Stimulated activated CD4-positive, alpha-beta T cell treated with anti-CD3 and anti-CD28 coated beads, TNF-alpha, amount 100 ng/mL, for 4 hours (primary cell): Measurements from ENCODE around the gene BTN3A1.
"Not testable (repeated sequence)": the region's sequence is repeated elsewhere in the genome, so short reads cannot be mapped to it uniquely, and the experiment has no call there.

ENCODE experiments used
- DNase-seq, 3 experiments: peaks; one replicate each; pipeline ENCODE4 v3.0.0-alpha.2; 2020; ENCODE audit warnings: low read depth in 3 of 3

The BTN3A1 gene

DNA sequence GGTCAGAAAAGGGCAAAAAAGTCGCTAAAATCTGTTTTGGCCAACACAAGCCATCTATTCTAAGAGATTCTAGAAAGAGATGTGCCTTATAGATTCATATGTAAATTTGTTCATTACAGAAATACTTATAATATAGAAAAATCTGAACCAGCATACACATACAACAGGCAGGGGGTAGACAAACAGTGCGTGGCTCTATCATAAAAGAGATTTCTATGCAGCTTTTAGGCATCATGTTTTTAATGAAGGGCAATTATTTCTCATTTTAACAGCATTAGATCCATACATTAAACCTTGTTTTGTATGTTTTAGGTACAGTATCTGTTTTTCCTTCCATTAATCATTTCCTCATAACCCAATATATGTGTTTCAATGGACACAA lies 38.9 kb downstream of the BTN3A1 start:
- no peak for DNase-seq

DNA sequence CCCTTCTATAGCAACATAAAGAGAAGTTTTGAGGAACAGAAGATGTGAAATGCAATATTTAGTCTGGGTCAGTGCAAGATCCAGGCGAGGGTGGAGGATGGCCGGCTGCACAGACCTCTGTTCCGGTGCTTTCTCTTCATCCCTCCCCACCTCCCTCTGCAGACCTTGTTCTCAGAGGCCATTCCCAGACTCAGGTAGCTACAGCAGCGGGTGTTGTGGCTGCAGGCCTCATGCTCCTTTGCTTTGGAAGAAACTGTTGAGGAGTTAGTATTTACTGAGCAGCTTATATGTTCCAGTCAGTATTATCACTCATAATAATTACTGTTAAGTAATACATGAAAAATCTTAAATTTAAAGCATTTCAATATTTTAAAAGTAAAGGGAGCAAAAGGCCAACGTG lies 39.9 kb downstream of the BTN3A1 start:
- DNase-seq = no peak

DNA sequence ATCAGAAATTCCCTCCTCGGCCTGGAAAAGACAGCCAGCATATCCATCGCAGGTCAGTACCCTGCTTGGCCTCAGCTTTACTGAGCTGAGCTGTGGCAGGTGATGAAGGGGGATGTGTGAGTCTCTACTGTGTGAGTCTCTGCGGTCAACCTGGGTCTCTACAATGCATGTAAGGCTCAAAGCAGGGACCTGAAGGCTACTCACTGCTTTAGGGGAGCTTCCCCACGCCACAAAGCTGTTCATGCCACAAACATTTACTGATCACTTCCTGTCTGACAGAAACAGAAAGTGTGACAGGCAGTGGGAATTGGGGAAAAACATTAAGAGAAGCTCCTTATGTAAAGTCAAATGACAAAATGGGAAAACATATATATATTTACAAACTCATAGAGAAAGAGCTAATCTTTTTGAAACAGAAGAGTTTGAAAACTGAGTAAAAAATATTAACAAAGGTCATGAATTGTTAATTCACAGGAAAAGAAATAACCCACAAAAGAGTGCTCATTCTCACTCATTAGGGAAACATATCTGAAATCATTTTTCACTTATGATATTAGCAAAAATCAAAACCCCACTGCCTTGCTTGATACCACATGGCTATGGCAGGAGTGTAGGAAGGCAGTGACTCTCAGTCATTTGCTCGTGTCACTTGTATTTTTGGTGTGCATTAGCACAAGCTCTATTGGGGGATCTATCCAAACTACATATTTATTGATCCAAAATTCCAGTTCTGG lies 44.0 kb downstream of the BTN3A1 start:
- no peak for DNase-seq

DNA sequence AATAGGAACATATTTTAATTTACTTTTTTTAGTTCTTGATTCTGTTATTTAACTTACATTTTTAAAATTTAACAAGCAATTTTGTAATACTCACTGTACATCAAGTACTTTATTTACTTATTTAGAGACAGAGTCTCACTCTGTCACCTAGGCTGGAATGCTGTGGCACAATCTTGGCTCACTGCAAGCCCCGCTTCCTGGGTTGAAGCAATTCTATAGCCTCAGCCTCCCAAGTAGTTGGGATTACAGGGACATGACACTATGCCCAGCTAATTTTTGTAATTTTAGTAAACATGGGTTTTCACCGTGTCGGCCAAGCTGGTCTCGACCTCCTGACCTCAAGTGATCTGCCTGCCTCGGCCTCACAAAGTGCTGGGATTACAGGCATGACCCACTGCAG lies 45.2 kb downstream of the BTN3A1 start:
- DNase-seq = no peak

DNA sequence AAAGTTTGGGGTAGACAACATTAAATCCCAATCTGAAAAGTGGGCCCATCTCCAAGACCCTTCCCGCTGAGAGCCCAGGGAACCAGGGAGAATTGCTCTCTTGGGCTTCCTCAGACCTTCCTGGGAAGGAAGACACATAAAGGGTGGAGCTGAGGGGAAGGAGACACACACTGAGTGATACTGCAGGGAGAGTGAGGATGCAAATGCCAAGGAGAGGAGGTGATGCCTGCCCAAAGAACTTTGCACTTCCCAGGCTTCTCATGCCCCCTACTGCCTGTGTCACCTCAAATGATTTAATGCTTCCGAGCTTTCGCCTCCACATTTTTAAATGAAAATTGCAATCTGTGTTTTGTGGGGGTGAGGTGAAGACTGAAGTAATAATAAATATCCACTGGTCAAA lies 48.2 kb downstream of the BTN3A1 start:
- DNase-seq = no peak

DNA sequence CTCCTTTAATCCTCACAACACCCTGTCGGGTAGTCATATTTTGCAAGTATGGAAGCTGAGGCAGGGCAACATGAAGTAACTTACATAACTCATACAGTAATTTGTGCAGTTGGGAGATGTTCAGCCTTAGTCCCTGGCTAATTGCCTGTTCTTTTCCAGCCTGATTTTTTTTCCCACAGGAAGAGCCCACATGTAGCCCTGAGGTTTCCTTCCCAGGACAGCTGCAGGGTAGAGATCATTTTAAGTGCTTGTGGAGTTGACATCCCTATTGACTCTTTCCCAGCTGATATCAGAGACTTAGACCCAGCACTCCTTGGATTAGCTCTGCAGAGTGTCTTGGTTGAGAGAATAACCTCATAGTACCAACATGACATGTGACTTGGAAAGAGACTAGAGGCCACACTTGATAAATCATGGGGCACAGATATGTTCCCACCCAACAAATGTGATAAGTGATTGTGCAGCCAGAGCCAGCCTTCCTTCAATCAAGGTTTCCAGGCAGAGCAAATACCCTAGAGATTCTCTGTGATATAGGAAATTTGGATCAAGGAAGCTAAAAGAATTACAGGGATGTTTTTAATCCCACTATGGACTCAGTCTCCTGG lies 50.7 kb downstream of the BTN3A1 start:
- no peak for DNase-seq

DNA sequence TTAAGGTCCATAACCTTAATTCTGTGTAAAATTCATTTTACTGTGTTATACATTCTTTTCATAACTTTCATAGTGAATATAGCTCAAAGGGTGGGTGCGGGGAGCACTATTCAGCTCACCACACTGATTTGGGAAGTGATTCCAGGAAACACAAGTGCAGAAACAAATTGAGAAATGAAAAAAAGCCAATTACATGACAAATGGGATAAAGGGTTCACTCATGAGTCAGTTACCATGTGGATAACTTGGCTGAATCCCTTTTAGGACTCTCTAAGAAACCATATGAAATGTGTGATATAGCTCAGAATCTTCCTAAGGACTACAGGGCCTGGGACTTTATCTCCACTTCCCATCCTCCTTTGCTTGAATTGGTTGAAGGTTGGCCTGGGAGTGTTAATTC lies 52.6 kb downstream of the BTN3A1 start:
- no peak for DNase-seq

DNA sequence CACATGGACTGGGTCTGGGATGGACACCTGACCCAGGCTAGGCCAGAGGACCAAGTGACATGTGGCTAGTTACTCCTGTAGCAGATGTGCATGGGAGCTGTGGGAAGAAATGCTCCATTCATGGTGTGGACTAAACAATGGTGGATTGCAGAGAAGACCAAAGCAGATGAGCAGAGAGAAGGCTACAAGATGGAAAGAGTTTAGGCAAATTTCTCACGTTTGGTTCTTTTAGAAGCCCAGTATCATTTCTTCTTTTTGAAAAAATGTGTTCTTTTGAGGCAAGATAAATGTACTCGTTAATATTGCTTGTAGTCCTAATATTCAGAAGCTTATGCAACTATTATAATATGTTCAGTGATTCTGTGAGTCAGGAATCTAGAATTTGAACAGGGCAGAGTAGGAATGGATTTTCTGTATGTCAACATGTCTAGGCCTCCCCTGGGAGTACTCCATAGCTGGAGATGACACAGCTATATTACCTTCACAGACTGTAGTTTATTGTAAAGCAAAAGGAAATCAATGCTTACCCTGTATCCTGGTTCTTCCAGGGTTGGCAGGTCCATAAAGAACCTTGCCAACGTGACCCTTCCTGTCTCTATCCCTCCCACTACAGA lies 53.4 kb downstream of the BTN3A1 start:
- DNase-seq = no peak

DNA sequence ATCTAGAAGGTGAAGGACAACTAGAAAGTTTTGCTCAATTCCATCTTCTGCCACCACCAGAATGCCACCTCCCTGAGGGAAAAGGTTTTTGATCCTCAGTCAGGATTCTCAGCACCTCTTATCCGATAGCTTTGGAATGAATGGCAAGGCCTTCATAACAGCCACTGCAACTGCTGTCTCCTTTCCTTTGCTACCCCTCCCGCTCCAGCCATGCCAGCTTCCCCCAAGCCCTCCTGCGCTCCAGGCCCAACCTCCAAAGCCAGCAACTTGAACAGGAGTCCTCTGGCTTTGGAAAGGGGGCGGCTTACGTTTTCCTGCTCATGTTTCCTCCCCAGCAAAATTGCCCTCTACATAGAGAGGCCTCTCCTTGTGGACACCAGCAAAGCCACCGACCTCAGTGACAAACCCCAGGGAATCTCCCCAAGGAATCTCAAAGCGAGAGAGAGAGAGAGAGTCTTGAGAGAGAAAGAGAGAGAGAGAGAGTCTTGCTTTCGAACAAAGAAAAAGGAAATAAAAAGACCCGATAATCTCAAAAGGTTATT lies 55.3 kb downstream of the BTN3A1 start:
- no peak for DNase-seq

DNA sequence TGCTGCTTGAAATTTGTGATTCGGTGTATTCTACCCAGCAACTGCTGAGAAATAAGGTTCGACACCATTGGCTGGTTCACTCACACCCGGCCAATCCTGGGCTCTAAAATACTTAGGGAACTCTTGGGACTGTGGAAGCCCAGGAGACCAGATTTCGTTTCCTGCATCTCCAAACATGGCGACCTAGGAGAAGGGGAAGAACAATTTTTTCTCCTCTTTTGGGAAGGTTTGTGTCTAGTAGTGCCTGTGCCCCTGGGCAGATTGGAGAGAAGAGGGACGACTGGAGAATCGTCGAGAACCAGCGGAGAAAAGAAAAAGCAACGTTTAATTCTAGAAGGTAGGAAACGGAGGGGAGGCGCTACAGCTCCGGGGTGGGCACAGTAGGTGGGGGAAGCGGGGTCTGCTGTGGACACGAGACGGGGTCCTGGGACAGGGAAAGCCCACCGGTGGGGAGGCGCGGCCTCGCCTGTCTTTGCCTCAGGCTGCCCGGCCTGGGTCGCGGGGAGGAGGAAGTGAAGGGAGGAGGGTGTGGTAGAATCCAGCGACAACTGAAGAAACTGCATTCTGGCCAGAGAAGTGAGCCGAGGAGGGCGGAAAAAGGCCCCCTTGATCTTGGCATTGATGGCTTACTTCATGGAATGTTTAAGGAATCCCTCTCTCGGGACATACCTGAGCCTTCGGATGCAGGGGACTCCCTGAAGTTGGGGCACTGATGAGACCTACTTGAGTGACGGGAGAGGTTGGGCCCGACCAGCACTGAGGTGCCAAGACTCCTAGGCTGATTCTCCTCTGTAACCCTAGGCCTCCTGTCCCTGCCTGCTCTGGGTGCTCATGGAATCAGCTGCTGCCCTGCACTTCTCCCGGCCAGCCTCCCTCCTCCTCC lies 56.0 kb downstream of the BTN3A1 start, which contains the start of gene BTN2A1:
TSS of gene BTN2A1 (plus strand) at position 150 of the 883 bp plus-strand sequence. CDS start at position 832, 682 bp downstream.
- peak in 2 of 3 experiments; percentile 35 to 45 for DNase-seq

DNA sequence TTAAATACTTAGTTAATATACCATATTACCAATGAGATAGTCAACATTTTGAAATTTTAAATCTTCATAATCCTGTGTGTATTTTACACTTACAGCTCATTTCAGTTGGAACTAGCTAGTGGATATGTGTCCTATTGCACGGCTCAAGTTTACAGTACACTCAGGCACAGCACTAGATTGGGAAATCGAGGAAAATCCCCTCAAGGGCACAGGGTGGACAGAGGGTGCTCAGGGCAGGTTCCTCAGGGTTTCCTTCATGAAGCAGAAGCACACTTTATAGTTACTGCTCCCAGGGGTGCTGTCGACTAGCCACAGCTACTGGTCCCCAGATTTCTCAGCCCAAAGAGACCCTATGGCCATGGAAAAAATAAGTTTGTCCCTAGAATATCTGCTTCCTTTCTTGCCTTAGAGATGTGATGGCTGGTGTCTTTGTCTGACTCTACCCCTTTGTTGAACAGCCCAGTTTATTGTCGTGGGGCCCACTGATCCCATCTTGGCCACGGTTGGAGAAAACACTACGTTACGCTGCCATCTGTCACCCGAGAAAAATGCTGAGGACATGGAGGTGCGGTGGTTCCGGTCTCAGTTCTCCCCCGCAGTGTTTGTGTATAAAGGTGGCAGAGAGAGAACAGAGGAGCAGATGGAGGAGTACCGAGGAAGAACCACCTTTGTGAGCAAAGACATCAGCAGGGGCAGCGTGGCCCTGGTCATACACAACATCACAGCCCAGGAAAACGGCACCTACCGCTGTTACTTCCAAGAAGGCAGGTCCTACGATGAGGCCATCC lies 57.1 kb downstream of the BTN3A1 start:
- DNase-seq = no peak

DNA sequence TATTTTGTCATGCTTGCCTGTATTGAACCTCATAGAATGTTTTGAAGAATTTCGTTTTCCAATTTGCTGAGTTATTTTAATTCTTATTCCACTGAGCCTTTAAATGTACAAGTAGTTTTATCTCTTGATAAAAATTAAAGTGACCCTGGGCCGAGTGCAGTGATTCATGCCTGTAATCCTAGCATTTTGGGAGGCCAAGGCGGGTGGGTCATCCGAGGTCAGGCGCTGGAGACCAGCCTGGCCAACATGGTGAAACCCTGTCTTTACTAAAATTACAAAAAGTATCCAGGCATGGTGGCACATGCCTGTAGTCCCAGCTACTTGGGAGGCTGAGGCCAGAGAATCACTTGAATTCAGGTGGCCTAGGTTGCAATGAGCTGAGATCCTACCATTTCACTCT lies 59.3 kb downstream of the BTN3A1 start:
- DNase-seq = not testable (repeated sequence)

DNA sequence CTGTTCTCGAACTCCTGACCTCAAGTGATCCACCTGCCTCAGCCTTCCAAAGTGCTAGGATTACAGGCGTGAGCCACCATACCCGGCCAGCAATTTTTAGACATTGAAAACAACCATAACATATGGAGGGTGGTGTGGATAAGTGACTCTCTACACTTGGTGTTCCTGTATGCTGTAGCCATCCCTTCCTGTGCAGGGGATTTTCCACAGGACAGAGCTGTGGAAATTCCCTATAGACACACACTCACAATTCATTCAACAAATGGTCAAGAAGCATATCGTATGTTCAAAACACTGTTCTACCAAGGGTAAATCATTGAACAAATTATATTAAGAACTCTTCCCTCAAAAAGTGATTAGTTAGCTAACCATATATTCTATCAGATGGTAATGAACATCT lies 61.9 kb downstream of the BTN3A1 start:
- DNase-seq = no peak

DNA sequence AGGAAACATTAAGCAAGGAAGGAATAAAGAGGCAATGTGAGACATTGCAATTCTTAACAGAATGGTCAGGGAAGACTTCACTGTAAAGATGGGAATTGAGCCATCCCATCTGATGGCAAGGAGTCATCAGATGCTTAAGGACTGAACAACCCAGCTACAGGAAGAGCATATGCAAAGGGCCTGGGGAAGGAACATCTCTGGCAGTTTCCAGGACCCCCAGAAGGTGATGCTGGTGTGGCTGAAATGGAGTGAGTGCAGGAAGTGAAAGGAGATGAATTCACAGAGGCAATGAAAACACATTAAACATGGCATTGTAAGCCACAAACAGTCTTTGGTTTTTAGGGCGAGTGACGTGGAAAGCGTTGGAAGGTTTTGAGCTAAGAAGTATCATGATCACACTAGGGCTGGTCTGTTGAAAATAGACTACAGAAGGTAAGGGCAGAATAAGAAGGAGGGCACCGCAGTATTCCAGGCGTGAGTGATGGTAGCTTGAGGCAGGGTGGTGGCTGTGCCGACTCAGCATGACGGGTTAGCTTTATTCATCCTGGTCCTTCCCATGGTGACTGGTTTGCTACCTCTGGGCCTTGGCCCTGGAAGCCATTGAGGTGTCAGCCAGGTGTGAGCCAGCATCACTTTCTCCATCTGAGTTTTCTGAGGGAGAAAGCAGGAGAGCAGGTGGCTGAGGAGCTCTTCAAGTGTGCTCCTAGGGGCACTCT lies 62.5 kb downstream of the BTN3A1 start:
- no peak for DNase-seq
